OCI-LY7 (cell line): ENCODE data around the gene DNAL4. TPM values are rescaled to one million over a fixed set of nuclear protein-coding genes. Genes with fewer than 3 reads are reported as not detected.

Experiments
- BruUV-seq: library from RNA; stranded (reverse); fragments of 400-500 nt; replicated peaks from 2 replicates; lab custom pipeline; 2021; lab: Mats Ljungman, UMichigan
- CTCF ChIA-PET: fragments of 300-600 bp; sonication (Branson Sonifier 250); formaldehyde crosslinking; loops from one replicate; lab custom pipeline; 2022; ENCODE audit warnings: antibody characterized with exemption; ENCODE audit not compliant: unreplicated experiment; lab: Charles Lee
- POLR2A ChIA-PET: fragments of 300-600 bp; sonication (Branson Sonifier 250); formaldehyde crosslinking; loops from one replicate; lab custom pipeline; 2022; ENCODE audit warnings: antibody characterized with exemption; lab: Charles Lee
- DNase-seq: peaks from one replicate; pipeline ENCODE4 v3.0.0-alpha.2; 2015; ENCODE audit warnings: low spot score
- H2AFZ ChIP-seq: fragments of 200-600 bp; sonication (generic), shearing (Covaris generic); 2 replicates; pipeline ENCODE4 v1.6.1; 2014; ENCODE audit warnings: mild to moderate bottlenecking, antibody characterized with exemption, low read length, moderate library complexity
- H3K27ac ChIP-seq: fragments of 200-600 bp; sonication (generic); 2 replicates; pipeline ENCODE4 v1.5.1; 2014; ENCODE audit warnings: mixed run types, low read depth, mild to moderate bottlenecking, moderate library complexity, low read length, inconsistent platforms; ENCODE audit not compliant: poor library complexity, severe bottlenecking
- H3K36me3 ChIP-seq: fragments of 200-600 bp; sonication (generic); 2 replicates; pipeline ENCODE4 v1.6.1; 2014; ENCODE audit warnings: mild to moderate bottlenecking, antibody characterized with exemption, low read length, moderate library complexity, mixed read lengths; ENCODE audit not compliant: insufficient read depth
- H3K4me1 ChIP-seq: fragments of 200-600 bp; sonication (generic); 2 replicates; pipeline ENCODE4 v1.5.1; 2014; ENCODE audit warnings: mild to moderate bottlenecking, low read length; ENCODE audit not compliant: insufficient read depth, poor library complexity, severe bottlenecking
- H3K4me2 ChIP-seq: fragments of 200-600 bp; sonication (generic); 2 replicates; pipeline ENCODE4 v1.6.1; 2014; ENCODE audit warnings: mild to moderate bottlenecking, low read length
- H3K4me3 ChIP-seq: fragments of 200-600 bp; sonication (generic); 2 replicates; pipeline ENCODE4 v1.5.1; 2014; ENCODE audit warnings: mild to moderate bottlenecking, low read depth, low read length; ENCODE audit not compliant: poor library complexity, severe bottlenecking
- H3K79me2 ChIP-seq: fragments of 200-600 bp; sonication (generic); 2 replicates; pipeline ENCODE4 v1.6.1; 2016; ENCODE audit warnings: low read depth, mild to moderate bottlenecking, low read length, moderate library complexity, mixed read lengths; ENCODE audit not compliant: insufficient read depth
- H3K9me2 ChIP-seq: fragments of 200-600 bp; sonication (generic); 2 replicates; pipeline ENCODE4 v1.6.1; 2016; ENCODE audit warnings: mild to moderate bottlenecking, low read length, mixed read lengths; ENCODE audit not compliant: insufficient read depth
- H3K9me3 ChIP-seq: fragments of 200-600 bp; sonication (generic); 2 replicates; pipeline ENCODE4 v1.6.1; 2014; ENCODE audit warnings: mild to moderate bottlenecking, mixed run types, low read length, mixed read lengths
- H4K20me1 ChIP-seq: fragments of 200-600 bp; sonication (generic); 2 replicates; pipeline ENCODE4 v1.6.1; 2014; ENCODE audit warnings: mild to moderate bottlenecking, antibody characterized with exemption, low read length, moderate library complexity, mixed read lengths; ENCODE audit not compliant: insufficient read depth
- CTCF ChIP-seq: fragments of 200-600 bp; sonication (generic); conservative IDR thresholded peaks from 2 replicates; pipeline ENCODE4 v1.5.1; 2014; ENCODE audit warnings: mild to moderate bottlenecking, antibody characterized with exemption, low read length, moderate library complexity, mixed read lengths
- EZH2phosphoT487 ChIP-seq: fragments of 200-600 bp; sonication (generic); IDR thresholded peaks from 2 replicates; pipeline ENCODE4 v1.6.1; 2018; ENCODE audit warnings: low read depth, borderline replicate concordance, mild to moderate bottlenecking, mixed run types, antibody characterized with exemption, low read length, moderate library complexity, mixed read lengths
- intact Hi-C: fragments of 100-400 bp; cut with micrococcal nuclease; formaldehyde crosslinking; loops from one replicate; pipeline ENCODE4 v1.10.0; 2022; ENCODE audit not compliant: unreplicated experiment
- total RNA-seq, 2 experiments: library from RNA; depleted of rRNA in 1 of 2; stranded (reverse); fragments of >200 nt in 1 of 2; shearing (Covaris generic) in 1 of 2; gene quantifications; 2 replicates each; pipeline ENCODE4 v1.2.3, GENCODE V29; 2014 to 2022

DNAL4 gene
- total RNA-seq, 2 experiments from 2014 or later: 6.6 to 7.1 TPM

DNA sequence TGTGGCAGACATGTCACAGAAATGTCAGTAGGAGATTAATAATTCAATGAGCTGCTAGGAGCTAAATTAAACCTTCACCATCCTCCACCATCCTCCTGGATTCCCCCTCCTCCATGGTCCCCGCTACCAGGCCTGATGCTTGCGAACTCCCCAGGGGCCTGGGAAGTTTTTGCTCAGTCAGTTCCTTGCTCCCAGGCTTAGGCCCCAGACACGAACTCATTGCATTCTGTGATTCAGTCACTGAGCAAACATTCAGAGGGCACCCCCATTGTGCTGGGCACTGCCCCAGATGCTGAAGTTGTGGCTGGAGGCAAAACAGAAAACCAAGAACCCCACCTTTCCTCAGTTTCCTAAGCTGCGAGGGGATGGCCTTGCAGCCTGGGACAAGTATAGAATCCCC is 35.5 kb upstream of the DNAL4 start:
- TF ChIP-seq EZH2phosphoT487: no peak
- no peak for TF ChIP-seq CTCF
- intact Hi-C loops: loop anchor here (10.0 kb wide), 1 partner anchor 85 kb away; no protein-coding TSS in a partner anchor
- no peak overlapping the region for H2AFZ ChIP-seq
- CTCF ChIA-PET: no interaction called here
- H3K9me2 ChIP-seq: no peaks in the 10 kb centered on the region
- no TSS peak for BruUV-seq
- no peaks in the 10 kb centered on the region for H4K20me1 ChIP-seq
- H3K36me3 ChIP-seq: no peaks in the 10 kb centered on the region
- no peaks in the 10 kb centered on the region for H3K9me3 ChIP-seq
- no peaks in the 10 kb centered on the region for H3K4me1 ChIP-seq
- H3K4me2 ChIP-seq: no peak overlapping the region
- no peak overlapping the region for H3K27ac ChIP-seq
- POLR2A ChIA-PET: no interaction called here
- DNase-seq: no peak
- no peaks in the 10 kb centered on the region for H3K79me2 ChIP-seq
- no peak overlapping the region for H3K4me3 ChIP-seq

GRCh38 chr22:38828616-38829205 is 34.8 kb upstream of the DNAL4 start:
- intact Hi-C loops: loop anchor here (10.0 kb wide), 1 partner anchor 86 kb away; no protein-coding TSS in a partner anchor
- no TSS peak for BruUV-seq
- no peak overlapping the region for H3K27ac ChIP-seq
- H2AFZ ChIP-seq: no peak overlapping the region
- no peaks in the 10 kb centered on the region for H3K79me2 ChIP-seq
- ChIA-PET POLR2A (no interaction called here), CTCF (no interaction called here)
- H3K4me3 ChIP-seq: no peak overlapping the region
- H3K4me1 ChIP-seq: no peaks in the 10 kb centered on the region
- no peaks in the 10 kb centered on the region for H3K36me3 ChIP-seq
- TF ChIP-seq CTCF (no peak), EZH2phosphoT487 (no peak)
- DNase-seq: no peak
- no peak overlapping the region for H3K4me2 ChIP-seq
- no peaks in the 10 kb centered on the region for H3K9me3 ChIP-seq
- H4K20me1 ChIP-seq: no peaks in the 10 kb centered on the region
- H3K9me2 ChIP-seq: no peaks in the 10 kb centered on the region

GRCh38 chr22:38828191-38828590 is 34.2 kb upstream of the DNAL4 start:
- Histone ChIP-seq H3K27ac (no peak overlapping the region), H3K4me2 (no peak overlapping the region), H3K36me3 (no peaks in the 10 kb centered on the region), H3K4me3 (no peak overlapping the region), H3K4me1 (no peaks in the 10 kb centered on the region), H2AFZ (no peak overlapping the region), H3K9me2 (no peaks in the 10 kb centered on the region), H3K9me3 (no peaks in the 10 kb centered on the region), H3K79me2 (no peaks in the 10 kb centered on the region), H4K20me1 (no peaks in the 10 kb centered on the region)
- intact Hi-C loops: loop anchor here (10.0 kb wide), 1 partner anchor 87 kb away; no protein-coding TSS in a partner anchor
- no peak for DNase-seq
- CTCF ChIA-PET: no interaction called here
- TF ChIP-seq EZH2phosphoT487: no peak
- no peak for TF ChIP-seq CTCF
- BruUV-seq: no TSS peak
- POLR2A ChIA-PET: no interaction called here
